ENCODE results near the gene OSTM1. TPM values are rescaled to one million over a fixed set of nuclear protein-coding genes. Genes with fewer than 3 reads are reported as not detected.

OSTM1 gene
- 27.1 and 45.4 TPM in 2 replicates for total RNA-seq (2012; rRNA removed)

- Histone ChIP-seq H3K4me3 (ENCODE audit: low read length) (peak within 1 kb of the TSS; percentile 100), H3K9me3 (replicated peaks; ENCODE audit: low read length) (no peaks in the 10 kb centered on the region), H3K9ac (ENCODE audit: low read depth, low read length) (peak within 1 kb of the TSS; percentile 94), H3K4me2 (ENCODE audit: low read length) (peak within 1 kb of the TSS; percentile 98), H3K36me3 (ENCODE audit: insufficient read depth, low read length) (no peaks in the 10 kb centered on the region), H3K4me1 (ENCODE audit: control insufficient read depth, insufficient read depth, low read length) (peaks cover 16% of the 10 kb centered on the region), H3K27me3 (ENCODE audit: control insufficient read depth, insufficient read depth, low read length) (no peaks in the 10 kb centered on the region)
Measured at GRCh38 chr6:108074359-108075144, at the start of gene OSTM1. Gene OSTM1, minus strand, starts transcription at chr6:108074741. Its CDS starts 90 bp downstream, at chr6:108074651.

- no peaks in the 10 kb centered on the region for H3K36me3 ChIP-seq (ENCODE audit: insufficient read depth, low read length)
- no peak overlapping the region for H3K4me3 ChIP-seq (ENCODE audit: low read length)
- no peak overlapping the region for H3K9ac ChIP-seq (ENCODE audit: low read depth, low read length)
- H3K9me3 ChIP-seq (replicated peaks; ENCODE audit: low read length), result no peaks in the 10 kb centered on the region
- H3K4me1 ChIP-seq (ENCODE audit: control insufficient read depth, insufficient read depth, low read length), result peaks cover 2% of the 10 kb centered on the region
- H3K4me2 ChIP-seq (ENCODE audit: low read length), result no peak overlapping the region
- peaks cover 60% of the 10 kb centered on the region for H3K27me3 ChIP-seq (ENCODE audit: control insufficient read depth, insufficient read depth, low read length)
Measured at GRCh38 chr6:108123946-108124345, 49.4 kb upstream of the OSTM1 start.

- H3K36me3 ChIP-seq (ENCODE audit: insufficient read depth, low read length), result no peaks in the 10 kb centered on the region
- H3K9me3 ChIP-seq (replicated peaks; ENCODE audit: low read length), result no peaks in the 10 kb centered on the region
- H3K4me3 ChIP-seq (ENCODE audit: low read length), result no peak overlapping the region
- no peak overlapping the region for H3K9ac ChIP-seq (ENCODE audit: low read depth, low read length)
- peaks cover 65% of the 10 kb centered on the region for H3K27me3 ChIP-seq (ENCODE audit: control insufficient read depth, insufficient read depth, low read length)
- peaks cover 7% of the 10 kb centered on the region for H3K4me1 ChIP-seq (ENCODE audit: control insufficient read depth, insufficient read depth, low read length)
- no peak overlapping the region for H3K4me2 ChIP-seq (ENCODE audit: low read length)
Measured at GRCh38 chr6:108123481-108123929, 49.0 kb upstream of the OSTM1 start.

- Histone ChIP-seq H3K4me3 (ENCODE audit: low read length) (no peak overlapping the region), H3K36me3 (ENCODE audit: insufficient read depth, low read length) (no peaks in the 10 kb centered on the region), H3K4me1 (ENCODE audit: control insufficient read depth, insufficient read depth, low read length) (peaks cover 16% of the 10 kb centered on the region), H3K27me3 (ENCODE audit: control insufficient read depth, insufficient read depth, low read length) (peaks cover 80% of the 10 kb centered on the region), H3K9ac (ENCODE audit: low read depth, low read length) (no peak overlapping the region), H3K4me2 (ENCODE audit: low read length) (no peak overlapping the region), H3K9me3 (replicated peaks; ENCODE audit: low read length) (no peaks in the 10 kb centered on the region)
Measured at GRCh38 chr6:108121612-108122011, 47.1 kb upstream of the OSTM1 start.

GRCh38 chr6:108120311-108120710 lies 45.8 kb upstream of the OSTM1 start:
- peaks cover 18% of the 10 kb centered on the region for H3K4me1 ChIP-seq (ENCODE audit: control insufficient read depth, insufficient read depth, low read length)
- no peak overlapping the region for H3K9ac ChIP-seq (ENCODE audit: low read depth, low read length)
- no peaks in the 10 kb centered on the region for H3K9me3 ChIP-seq (replicated peaks; ENCODE audit: low read length)
- H3K4me2 ChIP-seq (ENCODE audit: low read length), result no peak overlapping the region
- H3K36me3 ChIP-seq (ENCODE audit: insufficient read depth, low read length), result no peaks in the 10 kb centered on the region
- H3K27me3 ChIP-seq (ENCODE audit: control insufficient read depth, insufficient read depth, low read length), result peaks cover 89% of the 10 kb centered on the region
- no peak overlapping the region for H3K4me3 ChIP-seq (ENCODE audit: low read length)

- Histone ChIP-seq H3K9ac (ENCODE audit: low read depth, low read length) (no peak overlapping the region), H3K4me2 (ENCODE audit: low read length) (peak overlapping the region; percentile 98), H3K4me1 (ENCODE audit: control insufficient read depth, insufficient read depth, low read length) (peaks cover 23% of the 10 kb centered on the region), H3K9me3 (replicated peaks; ENCODE audit: low read length) (no peaks in the 10 kb centered on the region), H3K4me3 (ENCODE audit: low read length) (no peak overlapping the region), H3K36me3 (ENCODE audit: insufficient read depth, low read length) (no peaks in the 10 kb centered on the region), H3K27me3 (ENCODE audit: control insufficient read depth, insufficient read depth, low read length) (peaks cover 89% of the 10 kb centered on the region)
Measured at GRCh38 chr6:108119769-108120141, 45.2 kb upstream of the OSTM1 start.

GRCh38 chr6:108118810-108119768 lies 44.5 kb upstream of the OSTM1 start:
- Histone ChIP-seq H3K9me3 (replicated peaks; ENCODE audit: low read length) (no peaks in the 10 kb centered on the region), H3K4me1 (ENCODE audit: control insufficient read depth, insufficient read depth, low read length) (peaks cover 25% of the 10 kb centered on the region), H3K4me3 (ENCODE audit: low read length) (peak overlapping the region; percentile 66), H3K9ac (ENCODE audit: low read depth, low read length) (no peak overlapping the region), H3K36me3 (ENCODE audit: insufficient read depth, low read length) (no peaks in the 10 kb centered on the region), H3K4me2 (ENCODE audit: low read length) (peak overlapping the region; percentile 98), H3K27me3 (ENCODE audit: control insufficient read depth, insufficient read depth, low read length) (peaks cover 89% of the 10 kb centered on the region)

- Histone ChIP-seq H3K4me1 (ENCODE audit: control insufficient read depth, insufficient read depth, low read length) (peaks cover 25% of the 10 kb centered on the region), H3K27me3 (ENCODE audit: control insufficient read depth, insufficient read depth, low read length) (peaks cover 86% of the 10 kb centered on the region), H3K4me2 (ENCODE audit: low read length) (peak overlapping the region; percentile 98), H3K36me3 (ENCODE audit: insufficient read depth, low read length) (no peaks in the 10 kb centered on the region), H3K9ac (ENCODE audit: low read depth, low read length) (no peak overlapping the region), H3K4me3 (ENCODE audit: low read length) (peak overlapping the region; percentile 79), H3K9me3 (replicated peaks; ENCODE audit: low read length) (no peaks in the 10 kb centered on the region)
Measured at GRCh38 chr6:108118359-108118724, 43.8 kb upstream of the OSTM1 start.

GRCh38 chr6:108117427-108118358 lies 43.2 kb upstream of the OSTM1 start:
- H3K9me3 ChIP-seq (replicated peaks; ENCODE audit: low read length), result no peaks in the 10 kb centered on the region
- H3K4me3 ChIP-seq (ENCODE audit: low read length), result peak overlapping the region; percentile 79
- peak overlapping the region; percentile 98 for H3K4me2 ChIP-seq (ENCODE audit: low read length)
- H3K36me3 ChIP-seq (ENCODE audit: insufficient read depth, low read length), result no peaks in the 10 kb centered on the region
- H3K4me1 ChIP-seq (ENCODE audit: control insufficient read depth, insufficient read depth, low read length), result peaks cover 25% of the 10 kb centered on the region
- H3K27me3 ChIP-seq (ENCODE audit: control insufficient read depth, insufficient read depth, low read length), result peaks cover 86% of the 10 kb centered on the region
- H3K9ac ChIP-seq (ENCODE audit: low read depth, low read length), result no peak overlapping the region

- Histone ChIP-seq H3K27me3 (ENCODE audit: control insufficient read depth, insufficient read depth, low read length) (peaks cover 85% of the 10 kb centered on the region), H3K9ac (ENCODE audit: low read depth, low read length) (no peak overlapping the region), H3K4me2 (ENCODE audit: low read length) (peak overlapping the region; percentile 98), H3K9me3 (replicated peaks; ENCODE audit: low read length) (no peaks in the 10 kb centered on the region), H3K4me1 (ENCODE audit: control insufficient read depth, insufficient read depth, low read length) (peaks cover 25% of the 10 kb centered on the region), H3K4me3 (ENCODE audit: low read length) (peak overlapping the region; percentile 79), H3K36me3 (ENCODE audit: insufficient read depth, low read length) (no peaks in the 10 kb centered on the region)
Measured at GRCh38 chr6:108116546-108117426, 42.2 kb upstream of the OSTM1 start.

All from skeletal muscle satellite cell (primary cell).